G401.6 (cell line): ENCODE data around the gene AHI1.
"Not testable (repeated sequence)": the region's sequence is repeated elsewhere in the genome, so short reads cannot be mapped to it uniquely, and the experiment has no call there.

Experiments
- FAIRE-seq: peaks from 2 replicates; lab custom pipeline; 2012; peaks lifted over from hg19 to GRCh38; lab: Jason Lieb, UNC

Gene AHI1

DNA sequence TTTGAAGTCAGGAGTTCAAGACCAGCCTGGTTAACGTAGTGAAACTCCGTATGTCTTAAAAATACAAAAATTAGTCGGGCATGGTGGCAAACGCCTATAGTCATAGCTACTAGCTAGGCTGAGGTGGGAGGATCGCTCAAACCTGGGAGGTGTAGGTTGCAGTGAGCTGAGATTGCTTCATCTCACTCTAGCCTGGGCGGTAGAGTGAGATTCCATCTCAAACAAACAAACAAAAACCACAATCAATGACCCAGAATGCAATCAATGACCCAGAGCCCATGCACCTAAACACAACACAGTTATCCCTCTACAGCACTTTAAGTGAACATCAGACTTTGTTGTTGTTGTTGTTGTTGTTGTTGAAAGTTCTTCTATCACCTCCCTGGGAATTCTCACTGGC is 238.6 kb downstream of the AHI1 start:
- FAIRE-seq: no peak

DNA sequence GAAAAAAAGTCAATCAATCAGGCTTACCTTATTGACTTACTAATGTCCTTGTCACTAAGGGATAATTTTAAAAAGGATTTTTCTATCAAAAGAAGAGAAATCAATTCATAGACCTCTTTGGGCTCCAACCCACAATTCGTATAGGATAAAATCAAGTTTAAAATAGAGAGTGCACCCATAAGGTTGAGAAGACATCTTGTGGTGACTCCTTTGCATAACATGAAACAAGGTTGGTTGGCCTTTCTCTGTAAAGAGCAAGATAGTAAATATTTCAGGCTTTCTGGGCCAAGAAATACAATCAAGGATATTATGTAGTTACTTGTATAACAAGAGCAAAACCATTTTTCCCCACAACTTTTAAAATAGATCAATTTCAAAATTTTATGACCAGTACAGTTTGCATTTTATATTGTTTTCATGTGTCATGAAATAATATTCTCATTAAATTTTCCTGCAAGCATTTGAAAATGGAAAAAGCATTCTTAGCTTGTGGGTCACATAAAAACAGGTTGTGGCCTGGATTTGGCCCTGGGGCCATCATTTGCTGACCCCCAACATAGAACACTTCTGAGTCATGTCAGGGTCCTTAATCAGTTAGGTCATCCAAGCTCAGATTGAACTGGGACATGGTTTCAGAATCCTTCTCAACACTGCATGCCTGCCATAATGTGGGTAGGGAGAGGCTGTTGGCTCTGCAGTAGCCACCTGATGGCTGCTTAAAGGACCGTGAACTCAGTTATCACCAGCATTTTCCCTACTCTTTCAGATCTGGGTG is 239.7 kb downstream of the AHI1 start:
- no peak for FAIRE-seq

GRCh38 chr6:135256866-135257265 is 240.7 kb downstream of the AHI1 start:
- FAIRE-seq: no peak

GRCh38 chr6:135254471-135254870 is 243.1 kb downstream of the AHI1 start:
- no peak for FAIRE-seq

DNA sequence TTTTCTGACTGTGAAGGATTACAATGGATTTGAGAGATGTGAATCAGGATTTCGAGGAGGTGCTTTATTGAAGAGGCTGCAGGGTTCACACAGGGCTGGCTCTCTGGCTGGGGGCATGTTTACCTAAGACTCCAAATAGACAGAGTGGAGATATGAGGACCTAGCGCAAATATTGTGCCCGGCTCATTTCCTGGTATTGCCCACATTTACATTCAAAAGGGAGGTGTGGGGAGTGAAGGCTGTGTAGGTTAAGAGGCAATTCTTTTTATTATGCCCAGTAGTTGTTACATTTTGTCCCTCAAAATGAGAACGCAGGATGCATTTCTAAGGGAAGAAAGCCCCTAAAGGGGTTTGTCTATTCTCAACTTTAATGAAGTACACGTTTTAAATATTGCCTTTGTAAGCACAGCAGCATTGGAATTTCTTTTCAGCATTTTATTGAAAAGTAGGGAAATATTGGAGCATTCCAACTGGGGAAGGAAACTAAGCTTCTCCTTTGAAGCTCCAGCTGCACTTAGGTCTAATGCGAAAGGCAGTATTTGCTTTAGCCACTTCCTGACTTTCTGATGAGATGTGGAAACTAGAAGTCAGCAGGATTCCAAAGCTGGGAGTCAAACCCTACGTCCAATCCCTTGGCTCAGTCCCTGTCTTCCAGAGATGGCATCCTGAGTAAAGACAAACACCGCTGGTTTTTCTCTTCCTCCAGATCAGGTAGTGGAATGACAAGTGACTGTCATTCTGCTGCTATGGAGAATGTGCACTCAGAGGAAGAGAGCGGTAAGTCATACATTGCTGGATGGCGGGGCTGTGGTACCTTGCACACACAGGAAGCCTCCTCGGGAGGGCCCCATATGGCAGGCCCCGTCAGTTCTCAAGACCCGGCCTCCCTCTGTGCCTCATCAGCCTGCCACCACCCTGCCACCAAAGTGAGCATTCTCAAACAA is 245.8 kb downstream of the AHI1 start:
- FAIRE-seq: no peak

DNA sequence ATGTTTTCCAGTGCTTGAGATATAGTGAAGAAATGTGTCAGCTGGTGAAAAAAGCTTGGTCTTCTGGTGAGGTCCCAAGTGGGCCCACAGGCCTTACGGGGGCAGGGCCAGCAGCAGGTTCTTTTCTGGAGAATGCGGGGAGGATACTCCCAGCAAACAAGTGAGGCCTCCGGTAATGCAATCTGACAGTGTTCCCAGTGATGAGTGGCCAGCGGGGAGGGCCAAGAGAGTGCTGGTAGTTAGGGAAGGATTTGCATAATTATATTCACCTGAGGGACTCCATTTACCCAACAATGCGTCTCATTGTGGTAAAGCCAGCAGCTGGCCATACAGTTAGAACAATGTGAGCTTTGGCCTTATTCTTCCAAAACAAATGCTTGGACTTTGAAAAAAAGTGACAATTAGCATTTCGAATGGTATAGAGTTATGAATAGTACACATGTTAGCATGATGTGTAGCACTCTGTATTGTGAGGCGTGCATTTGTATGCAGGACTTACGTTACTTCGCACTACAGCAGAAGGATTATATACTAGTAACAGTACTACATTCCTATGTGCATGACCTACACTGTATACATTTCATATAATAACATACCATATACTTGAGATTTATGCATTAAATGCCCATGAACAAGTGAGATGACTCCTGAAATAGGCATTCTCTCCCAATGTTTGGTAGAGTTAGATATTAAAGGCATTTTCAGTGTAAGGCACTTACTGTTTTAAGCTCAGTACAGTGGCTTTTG is 246.6 kb downstream of the AHI1 start:
- no peak for FAIRE-seq

DNA sequence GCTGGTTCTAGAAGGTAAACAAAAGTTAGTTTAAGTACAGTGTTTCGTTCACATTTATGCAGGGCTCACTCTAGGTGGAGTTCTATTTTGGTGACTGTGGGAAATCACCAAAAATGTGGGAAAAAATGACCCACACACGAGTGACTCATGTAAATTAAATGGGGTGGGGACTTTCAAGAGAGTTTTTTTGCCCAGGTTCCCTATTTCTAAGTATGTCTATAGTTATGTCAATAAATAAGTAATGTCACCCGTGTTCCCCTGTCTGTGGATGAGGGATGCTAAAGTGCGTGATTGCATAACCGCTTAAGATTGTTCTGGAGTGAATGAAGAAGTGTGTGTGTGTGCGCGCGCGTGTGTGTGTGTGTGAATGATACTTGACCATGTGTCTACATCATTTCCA is 247.3 kb downstream of the AHI1 start:
- FAIRE-seq: no peak

DNA sequence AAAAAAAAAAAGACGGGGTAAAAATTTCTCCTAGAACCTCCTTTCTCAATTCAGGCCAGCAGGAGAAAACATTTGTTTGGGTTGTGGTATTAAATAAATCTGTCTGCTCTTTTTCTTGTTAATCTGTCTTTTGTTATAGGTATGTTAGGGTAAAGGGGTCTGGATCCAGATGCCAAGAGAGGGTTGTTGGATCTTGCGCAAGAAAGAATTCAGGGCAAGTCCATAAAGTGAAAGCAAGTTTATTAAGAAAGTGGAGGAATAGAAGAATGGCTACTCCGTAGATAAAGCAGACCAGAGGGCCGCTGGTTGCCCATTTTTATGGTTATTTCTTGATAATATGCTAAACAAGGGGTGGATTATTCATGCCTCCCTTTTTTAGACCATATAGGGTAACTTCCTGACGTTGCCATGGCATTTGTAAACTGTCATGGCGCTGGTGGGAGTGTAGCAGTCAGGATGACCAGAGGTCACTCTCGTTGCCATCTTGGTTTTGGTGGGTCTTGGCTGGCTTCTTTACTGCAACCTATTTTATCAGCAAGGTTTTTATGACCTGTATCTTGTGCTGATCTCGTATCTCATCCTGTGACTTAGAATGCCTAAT is 251.0 kb downstream of the AHI1 start:
- not testable (repeated sequence) for FAIRE-seq

- FAIRE-seq: no peak
These were observed 252.7 kb downstream of the AHI1 start for GRCh38 chr6:135244805-135245204.

DNA sequence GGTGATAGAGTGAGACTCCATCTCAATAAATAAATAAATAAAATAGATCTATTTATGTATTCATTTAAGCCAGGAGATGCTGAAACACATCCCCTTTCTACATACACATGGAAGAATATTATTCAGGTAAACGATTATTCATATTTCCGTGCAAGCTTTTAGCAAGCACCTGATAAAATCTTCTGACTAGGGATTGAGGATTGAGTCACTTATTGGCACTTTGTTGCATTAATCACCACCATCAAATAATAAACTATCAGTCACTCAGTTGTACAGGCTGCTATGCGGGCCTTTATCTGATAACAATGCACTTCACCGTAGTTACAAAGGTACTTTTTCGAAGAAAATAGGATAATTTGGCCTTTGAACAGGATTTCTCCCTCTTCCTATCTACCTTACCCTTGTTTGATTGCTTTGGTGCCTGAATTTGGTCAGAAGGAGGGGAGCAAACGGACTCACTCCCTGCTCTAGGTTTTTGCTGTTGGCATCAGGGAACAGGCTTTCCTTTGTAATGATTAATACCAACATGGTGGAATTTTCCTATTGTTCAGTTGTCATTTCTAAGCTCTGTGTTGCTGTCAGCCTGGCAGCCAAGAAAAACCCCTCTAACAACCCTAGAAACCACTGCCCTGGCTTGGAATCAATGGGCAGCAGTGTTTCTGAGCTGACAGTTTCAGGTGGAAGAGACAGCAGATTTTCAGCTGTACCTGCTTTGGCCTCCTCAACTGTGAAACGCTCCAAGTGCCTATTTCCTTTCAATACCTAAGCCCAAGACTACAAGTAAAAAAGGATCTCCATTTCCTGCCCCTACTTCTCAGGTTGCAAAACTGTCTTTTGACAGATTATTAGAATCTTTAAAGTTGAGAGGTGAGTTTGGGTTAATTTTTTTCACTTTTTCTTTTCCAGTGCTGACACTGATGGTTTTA is 253.4 kb downstream of the AHI1 start:
- FAIRE-seq: no peak

GRCh38 chr6:135240711-135241110 is 256.8 kb downstream of the AHI1 start:
- FAIRE-seq: no peak

- FAIRE-seq: no peak
These were observed 260.8 kb downstream of the AHI1 start for GRCh38 chr6:135236732-135237131.

DNA sequence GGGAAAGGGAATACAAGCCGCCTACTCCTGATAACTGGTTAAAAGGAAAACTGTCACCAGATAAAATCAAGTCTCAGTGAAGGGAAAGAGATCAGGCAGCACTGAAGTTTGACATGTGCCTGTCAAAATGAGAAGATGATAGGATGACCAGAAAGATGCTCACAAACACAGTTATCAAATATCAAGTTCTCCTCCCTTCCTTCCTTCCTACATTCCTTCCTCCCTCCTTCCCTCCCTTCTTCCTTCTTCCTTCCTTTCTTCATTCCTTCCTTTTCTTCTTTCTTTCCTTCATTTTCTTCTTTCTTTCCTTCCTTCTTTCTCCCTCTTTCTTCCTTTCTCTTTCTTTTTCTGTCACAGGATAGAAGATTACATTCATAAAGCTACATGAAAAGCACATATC is 261.2 kb downstream of the AHI1 start:
- FAIRE-seq: no peak

DNA sequence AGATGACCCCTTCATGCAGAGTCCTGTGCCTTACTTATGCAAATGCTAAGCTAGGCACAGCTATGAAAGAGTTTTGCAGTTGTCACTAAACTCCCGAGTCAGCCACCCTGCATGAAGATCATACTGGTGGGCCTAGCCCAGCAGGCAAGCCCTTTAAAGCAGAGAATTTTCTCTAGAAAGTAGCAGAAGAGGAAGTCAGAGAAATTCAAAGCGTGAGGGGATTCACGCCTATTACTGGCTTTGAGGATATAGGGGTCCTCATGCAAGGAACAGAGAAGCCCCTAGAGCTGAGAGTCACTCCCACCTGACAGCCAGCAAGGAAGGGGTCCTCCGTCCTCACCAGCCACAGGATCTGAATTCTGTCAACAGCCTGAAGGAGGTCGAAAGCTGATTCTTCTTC is 261.8 kb downstream of the AHI1 start:
- no peak for FAIRE-seq

DNA sequence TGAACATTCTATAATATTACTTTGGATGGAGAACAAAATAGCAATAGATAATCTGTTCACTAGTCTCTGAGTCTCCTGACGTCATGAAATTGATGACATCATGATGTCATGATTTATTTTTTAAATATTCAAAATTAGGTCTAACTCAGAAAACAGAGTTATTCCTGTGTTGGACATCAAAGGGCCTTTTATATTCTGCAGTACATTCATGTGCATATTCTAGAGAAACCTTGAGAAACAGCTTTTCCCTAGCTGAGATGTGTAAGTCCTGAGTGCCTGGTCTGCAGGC is 263.1 kb downstream of the AHI1 start:
- no peak for FAIRE-seq

DNA sequence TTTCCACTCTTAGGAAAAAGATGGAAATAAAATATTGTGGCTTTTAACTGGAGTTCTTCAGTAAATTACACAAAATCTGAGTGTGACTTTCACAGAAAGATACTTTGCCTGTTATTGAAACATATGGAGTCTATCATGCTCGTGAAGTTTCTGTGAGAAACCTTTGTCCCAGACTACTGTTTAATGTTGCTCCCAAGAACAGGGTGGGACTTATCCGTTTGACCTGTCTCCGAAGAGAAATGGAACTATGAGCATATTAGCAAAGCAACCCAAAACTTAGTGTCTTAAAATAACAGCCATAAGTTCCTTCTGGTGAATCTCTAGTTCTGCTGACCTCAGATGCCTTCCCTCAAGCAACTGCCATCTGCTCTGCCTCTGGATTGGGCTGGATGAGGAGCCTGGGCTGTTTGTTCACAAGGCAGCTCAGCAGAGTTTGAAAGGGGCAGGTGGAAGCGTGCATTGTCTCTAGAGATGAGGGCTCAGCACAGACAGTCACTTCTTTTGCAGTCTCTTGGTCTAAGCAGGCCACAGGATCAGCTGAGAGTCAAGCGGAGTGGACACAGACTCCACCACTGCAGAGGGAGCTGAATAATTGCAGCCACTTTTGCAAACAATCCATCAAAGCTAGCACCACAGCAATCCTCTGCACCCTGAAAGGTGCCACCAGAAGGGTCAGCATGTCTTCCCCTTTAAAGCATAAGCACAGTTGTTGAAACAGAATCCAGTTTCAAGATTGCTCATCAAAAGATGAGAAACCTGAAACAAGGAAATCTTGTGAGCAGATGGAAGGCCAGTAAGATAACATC is 263.7 kb downstream of the AHI1 start:
- FAIRE-seq: no peak
